ENCODE data around the gene PCNX2.

PCNX2 gene

GRCh38 chr1:233183226-233184020 is 112.1 kb downstream of the PCNX2 start:
- TF ChIP-seq NFIC (IDR thresholded peaks at IDR 0.05), result no peak
- no peak for TF ChIP-seq EGR1 (IDR thresholded peaks at IDR 0.05)
- no peak for TF ChIP-seq USF1 (IDR thresholded peaks at IDR 0.05)
- no peak for TF ChIP-seq MAX (IDR thresholded peaks at IDR 0.05)
- TF ChIP-seq CEBPB (IDR thresholded peaks at IDR 0.05), result no peak
- no peak for TF ChIP-seq TCF12 (IDR thresholded peaks at IDR 0.05; ENCODE audit: low read depth)
- TF ChIP-seq RAD21 (IDR thresholded peaks at IDR 0.05; ENCODE audit: low read depth), result no peak
- no peak for TF ChIP-seq TEAD4 (IDR thresholded peaks at IDR 0.05)
- TF ChIP-seq TAF1 (IDR thresholded peaks at IDR 0.05; ENCODE audit: low read depth), result no peak
- TF ChIP-seq YY1 (IDR thresholded peaks at IDR 0.05; ENCODE audit: low read depth), result no peak
- no peak for TF ChIP-seq ZBTB7A (IDR thresholded peaks at IDR 0.05; ENCODE audit: low read depth)
- TF ChIP-seq FOXM1 (IDR thresholded peaks at IDR 0.05; ENCODE audit: borderline replicate concordance, low read depth), result no peak
- TF ChIP-seq CREB1 (IDR thresholded peaks at IDR 0.05; ENCODE audit: low read depth), result no peak
- no peak for TF ChIP-seq REST (IDR thresholded peaks at IDR 0.05; ENCODE audit: low read depth)
- no peak for TF ChIP-seq EP300 (IDR thresholded peaks at IDR 0.05; ENCODE audit: borderline replicate concordance)

GRCh38 chr1:233182587-233182986 is 112.9 kb downstream of the PCNX2 start:
- TF ChIP-seq REST (IDR thresholded peaks at IDR 0.05; ENCODE audit: low read depth) (no peak), CREB1 (IDR thresholded peaks at IDR 0.05; ENCODE audit: low read depth) (no peak), TEAD4 (IDR thresholded peaks at IDR 0.05) (no peak), FOXM1 (IDR thresholded peaks at IDR 0.05; ENCODE audit: borderline replicate concordance, low read depth) (no peak), TAF1 (IDR thresholded peaks at IDR 0.05; ENCODE audit: low read depth) (no peak), RAD21 (IDR thresholded peaks at IDR 0.05; ENCODE audit: low read depth) (no peak), YY1 (IDR thresholded peaks at IDR 0.05; ENCODE audit: low read depth) (no peak), ZBTB7A (IDR thresholded peaks at IDR 0.05; ENCODE audit: low read depth) (no peak), EGR1 (IDR thresholded peaks at IDR 0.05) (no peak), MAX (IDR thresholded peaks at IDR 0.05) (no peak), USF1 (IDR thresholded peaks at IDR 0.05) (no peak), EP300 (IDR thresholded peaks at IDR 0.05; ENCODE audit: borderline replicate concordance) (no peak), TCF12 (IDR thresholded peaks at IDR 0.05; ENCODE audit: low read depth) (no peak), CEBPB (IDR thresholded peaks at IDR 0.05) (no peak), NFIC (IDR thresholded peaks at IDR 0.05) (no peak)

GRCh38 chr1:233180641-233181364 is 114.7 kb downstream of the PCNX2 start:
- TF ChIP-seq EGR1 (IDR thresholded peaks at IDR 0.05) (no peak), MAX (IDR thresholded peaks at IDR 0.05) (no peak), TEAD4 (IDR thresholded peaks at IDR 0.05) (no peak), NFIC (IDR thresholded peaks at IDR 0.05) (no peak), REST (IDR thresholded peaks at IDR 0.05; ENCODE audit: low read depth) (no peak), EP300 (IDR thresholded peaks at IDR 0.05; ENCODE audit: borderline replicate concordance) (no peak), TAF1 (IDR thresholded peaks at IDR 0.05; ENCODE audit: low read depth) (no peak), ZBTB7A (IDR thresholded peaks at IDR 0.05; ENCODE audit: low read depth) (no peak), FOXM1 (IDR thresholded peaks at IDR 0.05; ENCODE audit: borderline replicate concordance, low read depth) (no peak), USF1 (IDR thresholded peaks at IDR 0.05) (no peak), TCF12 (IDR thresholded peaks at IDR 0.05; ENCODE audit: low read depth) (no peak), YY1 (IDR thresholded peaks at IDR 0.05; ENCODE audit: low read depth) (no peak), CEBPB (IDR thresholded peaks at IDR 0.05) (no peak), RAD21 (IDR thresholded peaks at IDR 0.05; ENCODE audit: low read depth) (no peak), CREB1 (IDR thresholded peaks at IDR 0.05; ENCODE audit: low read depth) (no peak)
